Loucy (cell line): ENCODE results near the gene STAU1.

Source experiments
- H2AFZ ChIP-seq: fragments of 200-600 bp; sonication (generic); 2 replicates; pipeline ENCODE4 v1.6.0; 2016; ENCODE audit warnings: antibody characterized with exemption, mild to moderate bottlenecking, low read length, moderate library complexity
- H3F3A ChIP-seq: fragments of 200-600 bp; 2 replicates; pipeline ENCODE4 v1.6.0; 2016; ENCODE audit warnings: antibody characterized with exemption, low read depth, mild to moderate bottlenecking
- H3K27me3 ChIP-seq: fragments of 200-600 bp; sonication (generic); 2 replicates; pipeline ENCODE4 v1.6.1; 2014; ENCODE audit warnings: low read length, mild to moderate bottlenecking; ENCODE audit not compliant: insufficient read depth, poor library complexity, severe bottlenecking
- H3K36me3 ChIP-seq: fragments of 200-600 bp; sonication (generic); 2 replicates; pipeline ENCODE4 v1.6.1; 2016; ENCODE audit warnings: low read length; ENCODE audit not compliant: insufficient read depth
- H3K4me1 ChIP-seq: fragments of 200-600 bp; sonication (generic); 2 replicates; pipeline ENCODE4 v1.5.1; 2014; ENCODE audit warnings: low read length, mild to moderate bottlenecking; ENCODE audit not compliant: insufficient read depth, poor library complexity, severe bottlenecking
- H3K4me2 ChIP-seq: fragments of 200-600 bp; sonication (generic); 2 replicates; pipeline ENCODE4 v1.6.0; 2014; ENCODE audit warnings: antibody characterized with exemption, low read length, low read depth, mild to moderate bottlenecking; ENCODE audit not compliant: poor library complexity, severe bottlenecking
- H3K4me3 ChIP-seq: fragments of 200-600 bp; sonication (generic); 2 replicates; pipeline ENCODE4 v1.5.1; 2014; ENCODE audit warnings: low read length, mild to moderate bottlenecking, mixed read lengths; ENCODE audit not compliant: poor library complexity, severe bottlenecking
- H3K79me2 ChIP-seq: fragments of 200-600 bp; sonication (generic); 2 replicates; pipeline ENCODE4 v1.6.1; 2014; ENCODE audit warnings: low read length; ENCODE audit not compliant: insufficient read depth
- H3K9ac ChIP-seq: fragments of 200-600 bp; sonication (generic); 2 replicates; pipeline ENCODE4 v1.6.0; 2014; ENCODE audit warnings: mild to moderate bottlenecking, low read depth, low read length, moderate library complexity; ENCODE audit not compliant: poor library complexity, severe bottlenecking
- H3K9me2 ChIP-seq: fragments of 200-600 bp; sonication (generic); replicated peaks from 2 replicates; pipeline ENCODE4 v1.6.1; 2016; ENCODE audit warnings: low read depth, low read length, mixed read lengths
- H3K9me3 ChIP-seq: fragments of 200-600 bp; sonication (generic); 2 replicates; pipeline ENCODE4 v1.6.1; 2014; ENCODE audit warnings: mild to moderate bottlenecking, antibody characterized with exemption, low read length, low read depth; ENCODE audit not compliant: insufficient read depth
- H4K20me1 ChIP-seq: fragments of 200-600 bp; sonication (generic); 2 replicates; pipeline ENCODE4 v1.6.0; 2014; ENCODE audit warnings: antibody characterized with exemption, low read length, mild to moderate bottlenecking; ENCODE audit not compliant: insufficient read depth, poor library complexity, severe bottlenecking
- CTCF ChIP-seq: fragments of 200-600 bp; sonication (generic); conservative IDR thresholded peaks from 2 replicates; pipeline ENCODE4 v1.5.1; 2014; ENCODE audit warnings: mild to moderate bottlenecking, antibody characterized with exemption, low read length
- EZH2phosphoT487 ChIP-seq: fragments of 200-600 bp; IDR thresholded peaks from 2 replicates; pipeline ENCODE4 v1.6.1; 2018; ENCODE audit warnings: antibody characterized with exemption, mild to moderate bottlenecking, moderate library complexity, borderline replicate concordance

STAU1 gene

DNA sequence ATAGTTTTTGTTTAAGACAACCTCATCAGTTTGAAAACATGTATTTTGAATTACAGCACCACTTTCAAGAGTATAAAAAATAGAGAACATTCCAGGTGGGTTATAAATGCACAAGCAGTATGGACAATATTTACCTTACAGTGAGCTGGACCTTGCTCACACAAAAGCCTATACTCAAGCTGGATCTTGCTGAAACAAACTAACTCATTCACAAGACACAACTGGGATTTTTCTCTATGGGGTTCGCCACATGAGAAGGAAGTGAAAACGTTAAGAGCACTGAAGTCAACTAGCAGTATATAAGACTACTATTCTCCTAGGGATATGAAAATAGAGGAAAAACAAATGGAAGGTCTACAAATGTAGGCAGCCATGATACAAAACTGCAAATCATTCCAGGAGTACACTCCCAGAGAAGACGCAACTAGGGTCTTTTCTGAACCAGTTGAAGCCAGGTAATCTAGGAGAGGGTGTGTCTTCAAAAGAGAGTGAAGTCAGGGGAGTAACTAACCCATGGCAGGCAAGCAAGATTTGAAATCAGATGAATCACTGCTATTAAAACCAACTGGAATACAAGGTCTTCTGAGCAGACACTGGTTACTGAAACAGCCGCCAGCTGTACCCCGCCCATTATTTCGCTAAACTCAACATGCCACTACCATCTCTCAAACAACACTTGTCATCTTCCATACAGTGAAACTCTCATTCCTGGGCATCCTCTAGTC, 26.5 kb downstream of the STAU1 start:
- TF ChIP-seq CTCF: no peak
- no peak for TF ChIP-seq EZH2phosphoT487
- Histone ChIP-seq H3K36me3 (peaks cover 34% of the 10 kb centered on the region), H3K4me3 (no peak overlapping the region), H3K4me2 (no peak overlapping the region), H3K79me2 (peaks cover 72% of the 10 kb centered on the region), H3F3A (no peaks in the 10 kb centered on the region), H3K27me3 (no peaks in the 10 kb centered on the region), H3K9ac (no peak overlapping the region), H2AFZ (no peak overlapping the region), H3K9me2 (no peaks in the 10 kb centered on the region), H3K9me3 (no peaks in the 10 kb centered on the region), H4K20me1 (peaks cover 22% of the 10 kb centered on the region), H3K4me1 (no peaks in the 10 kb centered on the region)

GRCh38 chr20:49160057-49160929, 27.8 kb downstream of the STAU1 start:
- Histone ChIP-seq H4K20me1 (peaks cover 27% of the 10 kb centered on the region), H3K4me3 (no peak overlapping the region), H2AFZ (no peak overlapping the region), H3K9me2 (no peaks in the 10 kb centered on the region), H3K4me2 (no peak overlapping the region), H3K79me2 (peaks cover 72% of the 10 kb centered on the region), H3K4me1 (no peaks in the 10 kb centered on the region), H3K36me3 (peaks cover 26% of the 10 kb centered on the region; the same call in 1 of the 2 replicates), H3K27me3 (no peaks in the 10 kb centered on the region), H3F3A (no peaks in the 10 kb centered on the region), H3K9me3 (no peaks in the 10 kb centered on the region), H3K9ac (no peak overlapping the region)
- no peak for TF ChIP-seq EZH2phosphoT487
- TF ChIP-seq CTCF: no peak

- Histone ChIP-seq H3K36me3 (peaks cover 20% of the 10 kb centered on the region; the same call in 1 of the 2 replicates), H3K9me3 (no peaks in the 10 kb centered on the region)
These were observed 31.0 kb downstream of the STAU1 start for GRCh38 chr20:49157146-49157545.

More at GRCh38 chr20:49157146-49157545, 31.0 kb downstream of the STAU1 start:
- peaks cover 29% of the 10 kb centered on the region for H4K20me1 ChIP-seq
- H3K4me2 ChIP-seq: no peak overlapping the region
- no peaks in the 10 kb centered on the region for H3K27me3 ChIP-seq
- H3K4me3 ChIP-seq: no peak overlapping the region
- no peaks in the 10 kb centered on the region for H3F3A ChIP-seq
- peaks cover 72% of the 10 kb centered on the region for H3K79me2 ChIP-seq
- H3K9me2 ChIP-seq: no peaks in the 10 kb centered on the region
- H3K9ac ChIP-seq: no peak overlapping the region
- H2AFZ ChIP-seq: no peak overlapping the region
- no peaks in the 10 kb centered on the region for H3K4me1 ChIP-seq
- TF ChIP-seq EZH2phosphoT487 (no peak), CTCF (no peak)
